HL-60 (cell line): Measurements from ENCODE around the gene CAMTA1.

Experiments used
- DNase-seq, 2 experiments: peaks; one replicate each; pipeline ENCODE4 v3.0.0-alpha.2; 2010 to 2020; ENCODE audit warnings: low read depth in 1 of 2, low spot score in 1 of 2
- H3K27ac ChIP-seq: fragments of 250-450 bp; sonication (Bioruptor Pico); replicated peaks from 2 replicates; pipeline ENCODE4 v1.5.1; 2020; ENCODE audit warnings: mild to moderate bottlenecking, moderate library complexity
- H3K27me3 ChIP-seq: fragments of 250-450 bp; sonication (Bioruptor Pico); 2 replicates; pipeline ENCODE4 v1.5.1; 2021; ENCODE audit warnings: mild to moderate bottlenecking, moderate library complexity; ENCODE audit not compliant: insufficient read depth, poor library complexity, severe bottlenecking
- H3K4me3 ChIP-seq: replicated peaks from 2 replicates; pipeline ENCODE4 v1.5.1; 2011; ENCODE audit warnings: mild to moderate bottlenecking, control low read depth, low read length; ENCODE audit not compliant: insufficient read depth
- GABPA ChIP-seq: IDR thresholded peaks from 2 replicates; pipeline ENCODE4 v1.6.1; 2012; ENCODE audit warnings: low read depth
- POLR2AphosphoS5 ChIP-seq: IDR thresholded peaks from 2 replicates; pipeline ENCODE4 v1.6.1; 2012; ENCODE audit warnings: low read depth
- SPI1 ChIP-seq: IDR thresholded peaks from 2 replicates; pipeline ENCODE4 v1.6.1; 2012; ENCODE audit warnings: low read depth, mild to moderate bottlenecking, borderline replicate concordance
- TF ChIP-seq, protein P1 (sequence below): IDR thresholded peaks from 2 replicates; pipeline ENCODE4 v1.6.1; 2012; ENCODE audit warnings: low read depth; ENCODE audit not compliant: insufficient replicate concordance
- TF ChIP-seq, protein P2 (sequence below): IDR thresholded peaks from one replicate; pipeline ENCODE4 v1.5.1; 2011; ENCODE audit warnings: low read length, control low read depth, inconsistent platforms; ENCODE audit not compliant: insufficient read depth

Gene CAMTA1

DNA sequence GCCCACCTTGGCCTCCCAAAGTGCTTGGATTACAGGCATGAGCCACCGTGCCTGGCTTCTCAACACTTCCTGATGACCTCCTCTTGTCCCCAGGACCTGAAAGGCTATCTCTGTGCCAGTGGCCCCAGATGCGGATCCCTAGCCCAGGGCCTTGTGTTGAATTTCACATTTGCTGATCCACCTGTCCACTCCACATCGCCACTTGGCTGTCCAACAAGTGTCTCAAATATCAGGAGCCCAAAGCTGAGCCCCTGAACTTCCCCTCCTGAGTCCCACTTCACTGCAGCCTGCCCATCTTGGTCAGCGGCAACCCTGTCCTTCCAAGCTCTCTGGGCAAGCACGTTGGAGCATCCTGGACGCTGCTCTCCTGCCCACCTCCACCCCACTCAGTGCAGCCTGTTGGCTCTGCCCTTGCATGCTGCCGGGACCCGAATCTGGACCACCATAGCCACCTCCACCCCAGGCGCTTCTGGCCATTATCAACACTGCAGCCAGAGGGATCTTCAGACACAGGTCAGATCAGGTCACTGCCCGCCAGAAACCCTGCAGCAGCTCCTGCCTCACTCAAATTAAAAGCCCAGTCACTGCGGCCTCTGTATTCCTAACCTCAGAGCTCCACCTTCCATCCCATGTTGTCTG lies 633.3 kb downstream of the CAMTA1 start:
- no peak overlapping the region for H3K4me3 ChIP-seq
- no peak overlapping the region for H3K27ac ChIP-seq
- TF ChIP-seq, protein P1, sequence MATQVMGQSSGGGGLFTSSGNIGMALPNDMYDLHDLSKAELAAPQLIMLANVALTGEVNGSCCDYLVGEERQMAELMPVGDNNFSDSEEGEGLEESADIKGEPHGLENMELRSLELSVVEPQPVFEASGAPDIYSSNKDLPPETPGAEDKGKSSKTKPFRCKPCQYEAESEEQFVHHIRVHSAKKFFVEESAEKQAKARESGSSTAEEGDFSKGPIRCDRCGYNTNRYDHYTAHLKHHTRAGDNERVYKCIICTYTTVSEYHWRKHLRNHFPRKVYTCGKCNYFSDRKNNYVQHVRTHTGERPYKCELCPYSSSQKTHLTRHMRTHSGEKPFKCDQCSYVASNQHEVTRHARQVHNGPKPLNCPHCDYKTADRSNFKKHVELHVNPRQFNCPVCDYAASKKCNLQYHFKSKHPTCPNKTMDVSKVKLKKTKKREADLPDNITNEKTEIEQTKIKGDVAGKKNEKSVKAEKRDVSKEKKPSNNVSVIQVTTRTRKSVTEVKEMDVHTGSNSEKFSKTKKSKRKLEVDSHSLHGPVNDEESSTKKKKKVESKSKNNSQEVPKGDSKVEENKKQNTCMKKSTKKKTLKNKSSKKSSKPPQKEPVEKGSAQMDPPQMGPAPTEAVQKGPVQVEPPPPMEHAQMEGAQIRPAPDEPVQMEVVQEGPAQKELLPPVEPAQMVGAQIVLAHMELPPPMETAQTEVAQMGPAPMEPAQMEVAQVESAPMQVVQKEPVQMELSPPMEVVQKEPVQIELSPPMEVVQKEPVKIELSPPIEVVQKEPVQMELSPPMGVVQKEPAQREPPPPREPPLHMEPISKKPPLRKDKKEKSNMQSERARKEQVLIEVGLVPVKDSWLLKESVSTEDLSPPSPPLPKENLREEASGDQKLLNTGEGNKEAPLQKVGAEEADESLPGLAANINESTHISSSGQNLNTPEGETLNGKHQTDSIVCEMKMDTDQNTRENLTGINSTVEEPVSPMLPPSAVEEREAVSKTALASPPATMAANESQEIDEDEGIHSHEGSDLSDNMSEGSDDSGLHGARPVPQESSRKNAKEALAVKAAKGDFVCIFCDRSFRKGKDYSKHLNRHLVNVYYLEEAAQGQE = no peak
- TF ChIP-seq SPI1 = no peak
- no peak for TF ChIP-seq POLR2AphosphoS5
- no peak for TF ChIP-seq GABPA
- TF ChIP-seq, protein P2, sequence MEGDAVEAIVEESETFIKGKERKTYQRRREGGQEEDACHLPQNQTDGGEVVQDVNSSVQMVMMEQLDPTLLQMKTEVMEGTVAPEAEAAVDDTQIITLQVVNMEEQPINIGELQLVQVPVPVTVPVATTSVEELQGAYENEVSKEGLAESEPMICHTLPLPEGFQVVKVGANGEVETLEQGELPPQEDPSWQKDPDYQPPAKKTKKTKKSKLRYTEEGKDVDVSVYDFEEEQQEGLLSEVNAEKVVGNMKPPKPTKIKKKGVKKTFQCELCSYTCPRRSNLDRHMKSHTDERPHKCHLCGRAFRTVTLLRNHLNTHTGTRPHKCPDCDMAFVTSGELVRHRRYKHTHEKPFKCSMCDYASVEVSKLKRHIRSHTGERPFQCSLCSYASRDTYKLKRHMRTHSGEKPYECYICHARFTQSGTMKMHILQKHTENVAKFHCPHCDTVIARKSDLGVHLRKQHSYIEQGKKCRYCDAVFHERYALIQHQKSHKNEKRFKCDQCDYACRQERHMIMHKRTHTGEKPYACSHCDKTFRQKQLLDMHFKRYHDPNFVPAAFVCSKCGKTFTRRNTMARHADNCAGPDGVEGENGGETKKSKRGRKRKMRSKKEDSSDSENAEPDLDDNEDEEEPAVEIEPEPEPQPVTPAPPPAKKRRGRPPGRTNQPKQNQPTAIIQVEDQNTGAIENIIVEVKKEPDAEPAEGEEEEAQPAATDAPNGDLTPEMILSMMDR = no peak
- H3K27me3 ChIP-seq = no peaks in the 10 kb centered on the region
- no peak for DNase-seq

DNA sequence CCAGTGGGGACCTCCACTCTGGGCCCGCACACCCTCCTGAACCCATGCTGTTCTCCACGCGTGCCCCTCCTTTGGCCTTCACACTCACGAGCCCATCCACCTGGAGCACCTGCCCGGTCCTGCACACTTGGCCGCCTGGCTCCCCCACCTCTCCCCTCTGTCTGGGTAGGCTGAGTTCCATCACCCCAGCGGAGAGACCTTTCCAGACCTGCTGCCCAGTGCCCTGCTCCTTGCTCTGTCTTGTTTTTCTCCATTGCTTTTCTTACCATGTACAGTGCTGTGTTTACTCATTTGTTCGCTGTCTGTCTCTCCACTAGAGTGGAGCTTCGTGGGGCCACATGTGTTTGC lies 634.8 kb downstream of the CAMTA1 start:
- Histone ChIP-seq H3K4me3 (no peak overlapping the region), H3K27me3 (no peaks in the 10 kb centered on the region), H3K27ac (no peak overlapping the region)
- DNase-seq = no peak
- TF ChIP-seq, protein P2 = no peak
- TF ChIP-seq, protein P1 = no peak
- no peak for TF ChIP-seq GABPA
- TF ChIP-seq SPI1 = no peak
- TF ChIP-seq POLR2AphosphoS5 = no peak

DNA sequence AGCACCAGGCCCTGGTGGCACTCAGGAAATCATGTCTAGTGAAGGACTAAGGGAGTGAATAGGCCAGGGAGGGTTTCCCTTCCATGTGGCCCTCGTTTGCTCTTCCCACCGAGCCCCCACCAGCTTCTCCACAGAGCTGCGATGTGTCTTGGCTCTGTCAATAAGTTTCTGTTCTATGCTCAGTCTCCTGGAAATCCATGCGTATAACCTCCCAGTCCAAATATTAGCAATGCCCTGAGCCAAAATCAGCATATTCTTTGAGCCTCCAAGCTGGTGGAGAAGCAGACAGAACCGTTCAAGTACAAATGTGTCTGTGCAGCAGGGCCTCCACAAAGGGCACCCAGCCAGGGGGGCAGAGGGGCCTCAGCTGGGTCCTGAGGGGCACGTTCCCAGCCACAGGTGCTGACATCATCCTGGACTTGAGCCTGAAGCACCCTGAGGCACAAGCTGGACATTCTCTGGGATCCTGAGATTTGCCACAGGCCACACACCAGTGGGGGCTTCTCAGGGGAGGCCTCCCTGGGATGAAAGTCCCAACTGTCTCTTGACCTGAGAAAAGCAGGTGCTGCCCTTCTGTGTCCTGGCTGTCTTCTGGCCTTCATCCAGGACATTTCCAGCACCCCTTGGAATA lies 635.3 kb downstream of the CAMTA1 start:
- no peaks in the 10 kb centered on the region for H3K27me3 ChIP-seq
- DNase-seq = no peak
- TF ChIP-seq GABPA (no peak), POLR2AphosphoS5 (no peak), SPI1 (no peak)
- H3K27ac ChIP-seq = no peak overlapping the region
- H3K4me3 ChIP-seq = no peak overlapping the region

GRCh38 chr1:7421471-7422075 lies 636.3 kb downstream of the CAMTA1 start:
- Histone ChIP-seq H3K4me3 (no peak overlapping the region), H3K27ac (no peak overlapping the region), H3K27me3 (no peaks in the 10 kb centered on the region)
- no peak for DNase-seq
- TF ChIP-seq SPI1 (no peak), GABPA (no peak)
- TF ChIP-seq, protein P2 = no peak
- TF ChIP-seq, protein P1 = no peak
